Dedifferentiated amniotic fluid mesenchymal stem cell (primary cell): Measurements from ENCODE around the gene RAB22A.
A peak's percentile ranks its signal among the peaks of the same experiment; 100 is the strongest.

Source experiments
- DNase-seq: peaks from one replicate; pipeline ENCODE4 v3.0.0-alpha.2; 2016; ENCODE audit errors: extremely low spot score

Gene RAB22A, protein sequence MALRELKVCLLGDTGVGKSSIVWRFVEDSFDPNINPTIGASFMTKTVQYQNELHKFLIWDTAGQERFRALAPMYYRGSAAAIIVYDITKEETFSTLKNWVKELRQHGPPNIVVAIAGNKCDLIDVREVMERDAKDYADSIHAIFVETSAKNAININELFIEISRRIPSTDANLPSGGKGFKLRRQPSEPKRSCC

DNA sequence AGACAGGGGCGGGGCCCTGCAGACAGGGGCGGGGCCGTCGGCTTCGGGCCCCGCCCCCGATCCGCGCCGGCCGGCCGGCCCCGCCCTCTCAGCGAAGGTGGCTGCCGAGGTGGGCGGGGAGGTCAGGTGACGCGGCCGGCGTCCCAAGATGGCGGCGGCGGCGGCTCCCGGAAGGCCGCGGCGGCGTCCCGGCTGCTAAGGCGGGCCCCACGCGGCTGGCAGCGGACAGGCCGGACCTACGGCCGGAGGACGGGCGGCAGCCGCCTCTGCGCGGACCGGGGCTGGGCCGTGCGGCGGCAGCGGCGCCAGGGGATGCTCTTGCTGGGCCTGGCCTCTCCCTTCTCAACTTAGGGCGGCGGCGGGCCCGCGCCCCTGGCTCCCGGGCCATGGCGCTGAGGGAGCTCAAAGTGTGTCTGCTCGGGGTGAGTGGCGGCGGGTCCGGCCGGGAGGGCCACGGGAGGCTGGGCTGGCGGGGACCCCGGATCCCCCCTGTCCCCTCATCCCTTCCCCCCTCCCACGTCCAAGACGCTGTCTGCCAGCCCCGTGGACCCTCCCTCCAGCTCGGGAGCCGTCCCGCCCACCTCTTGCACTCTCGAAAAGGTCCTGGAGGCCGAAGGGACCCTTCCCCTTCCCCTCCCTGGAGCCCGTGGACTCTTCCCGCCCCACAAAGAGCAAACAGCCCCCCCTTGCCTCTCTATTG lies at the start of gene RAB22A:
TSS of gene RAB22A (plus strand) at position 125 of the 700 bp plus-strand sequence. CDS start at position 387, 262 bp downstream.
- DNase-seq = peak; percentile 76

DNA sequence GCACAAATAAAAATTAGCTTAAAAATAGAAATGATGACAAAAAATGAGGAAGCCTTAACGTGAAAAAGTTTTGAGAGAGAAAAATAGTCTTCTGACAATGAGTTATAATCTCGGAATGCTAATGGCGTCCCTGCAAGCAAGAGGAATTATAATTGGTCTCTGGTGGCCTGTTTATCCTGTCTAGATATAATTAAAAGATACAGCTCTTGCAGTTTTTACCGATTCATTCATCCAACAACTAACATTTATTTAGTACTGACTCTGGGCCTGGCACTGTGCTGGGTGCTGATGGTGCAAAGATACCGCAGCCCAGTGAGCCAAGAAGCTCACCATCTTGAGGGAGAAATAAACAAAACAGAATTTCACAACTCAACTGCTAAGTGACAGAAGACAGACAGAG lies 49.5 kb upstream of the RAB22A start:
- DNase-seq = no peak

DNA sequence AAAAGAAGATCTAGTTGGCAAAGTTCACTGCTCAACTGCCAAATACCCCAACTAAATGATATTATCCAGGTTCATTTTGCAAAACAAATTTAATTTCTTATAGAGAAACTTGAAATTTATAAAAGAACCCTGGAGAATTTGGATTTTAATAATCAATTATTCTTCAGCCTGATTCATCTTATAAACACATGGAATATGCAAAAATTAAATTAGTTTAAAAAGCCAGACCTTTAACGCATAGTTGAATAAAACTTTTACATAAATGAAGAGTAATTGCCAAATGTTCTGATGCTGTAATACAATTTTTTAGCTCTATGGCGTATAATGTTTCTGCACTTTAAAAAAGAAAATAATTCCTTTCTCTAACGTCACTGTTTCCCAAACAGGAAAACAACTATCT lies 47.9 kb upstream of the RAB22A start:
- DNase-seq = no peak

- no peak for DNase-seq
Observed at GRCh38 chr20:58264271-58264670, 45.2 kb upstream of the RAB22A start.

DNA sequence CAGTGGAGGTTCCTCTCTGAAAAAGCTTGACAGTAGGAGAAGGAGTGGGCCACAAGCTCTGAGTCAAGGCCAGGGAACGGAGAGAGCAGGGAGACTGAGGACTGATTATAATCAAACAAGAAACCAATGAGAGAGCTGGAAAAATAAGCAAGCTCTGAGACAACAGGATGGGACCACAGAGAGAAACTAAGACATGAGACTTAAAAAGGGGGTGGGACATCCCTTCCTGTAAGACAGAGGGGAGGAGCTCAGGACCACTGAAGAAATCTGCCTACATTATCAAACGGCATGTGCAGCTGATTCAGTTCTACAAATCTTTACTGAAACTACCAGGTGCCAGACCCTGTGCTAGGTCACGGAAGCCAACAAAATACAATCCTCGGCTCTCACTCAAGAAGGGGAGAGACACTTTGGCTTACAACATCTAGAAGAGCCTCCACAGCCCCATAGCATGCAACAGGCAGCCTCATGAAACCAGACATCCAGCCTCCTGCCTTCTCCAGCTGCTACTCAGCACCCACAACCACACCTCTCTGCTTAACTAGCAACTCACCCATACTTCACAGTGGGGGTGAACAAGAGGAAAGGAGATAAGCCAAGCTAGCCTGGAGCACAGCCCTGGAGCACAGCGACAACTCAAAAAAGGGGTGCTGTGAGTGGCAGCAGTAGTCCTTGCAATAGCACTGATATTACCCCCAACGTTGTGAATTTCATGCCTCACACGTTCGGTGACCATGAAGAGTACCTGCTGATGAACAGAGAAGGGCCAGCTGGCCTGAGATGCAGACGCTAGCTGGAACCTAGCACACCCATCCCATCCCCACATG lies 41.9 kb upstream of the RAB22A start:
- no peak for DNase-seq

GRCh38 chr20:58268421-58268821 lies 41.1 kb upstream of the RAB22A start:
- no peak for DNase-seq

GRCh38 chr20:58268936-58269619 lies 40.4 kb upstream of the RAB22A start:
- no peak for DNase-seq

DNA sequence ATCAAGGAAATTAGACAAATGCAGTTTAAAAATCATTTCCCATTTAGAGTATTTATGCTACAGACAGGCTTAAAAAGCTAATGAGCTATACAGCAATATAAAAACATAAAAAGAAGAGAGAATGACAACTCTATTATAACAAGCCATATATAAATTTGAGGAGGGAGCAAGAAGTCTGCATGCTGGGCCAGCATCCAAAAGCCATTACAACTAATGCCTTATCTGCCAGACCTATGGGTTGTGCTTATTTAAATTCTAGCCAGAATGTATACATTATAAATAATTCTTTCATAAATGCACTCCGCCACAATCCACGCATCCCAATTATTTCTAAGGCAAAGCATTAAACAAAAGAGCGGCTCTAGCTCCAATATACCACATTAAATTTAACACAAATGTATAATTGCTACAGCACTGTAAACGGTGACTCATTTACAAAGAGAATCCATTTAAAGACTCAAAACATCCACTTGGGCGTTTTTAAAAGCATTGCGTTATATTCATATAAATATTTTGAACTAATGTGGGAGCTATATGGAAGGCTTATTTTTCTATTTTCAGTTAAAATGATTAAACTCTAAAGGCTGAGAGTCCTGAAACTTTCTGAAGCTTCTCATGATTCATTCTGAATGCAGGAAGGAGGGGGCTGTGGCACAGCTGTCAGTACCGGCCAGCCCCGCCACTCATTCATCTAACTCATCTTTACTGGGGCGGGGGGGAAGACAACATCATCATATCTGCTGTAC lies 37.7 kb upstream of the RAB22A start:
- DNase-seq = no peak

GRCh38 chr20:58274384-58274783 lies 35.1 kb upstream of the RAB22A start:
- DNase-seq = no peak

- no peak for DNase-seq
Observed at GRCh38 chr20:58277107-58277506, 32.4 kb upstream of the RAB22A start.

- no peak for DNase-seq
Observed at GRCh38 chr20:58277578-58278472, 31.7 kb upstream of the RAB22A start.

GRCh38 chr20:58286729-58287128 lies 22.8 kb upstream of the RAB22A start:
- no peak for DNase-seq

- no peak for DNase-seq
Observed at GRCh38 chr20:58287638-58288037, 21.9 kb upstream of the RAB22A start.

GRCh38 chr20:58289143-58289542 lies 20.4 kb upstream of the RAB22A start:
- DNase-seq = no peak

DNA sequence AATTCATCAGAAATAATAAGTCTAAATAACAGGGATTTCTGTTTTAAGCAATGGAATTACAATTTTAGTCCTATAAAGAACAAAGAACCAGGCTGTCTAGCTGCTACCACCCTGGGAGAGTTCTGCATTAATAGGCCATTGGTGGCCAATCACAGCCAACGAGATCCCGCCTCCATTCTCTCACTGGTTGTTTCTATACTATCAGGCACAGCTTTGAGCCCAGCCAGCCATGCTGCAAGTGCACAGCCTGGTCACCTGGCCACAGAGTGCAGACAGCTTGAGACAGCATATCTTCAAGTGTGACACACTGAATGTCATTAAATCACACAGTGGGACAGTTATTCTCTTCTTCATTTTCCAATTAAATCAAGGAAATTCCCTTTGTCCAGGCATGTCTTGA lies 16.1 kb upstream of the RAB22A start:
- DNase-seq = no peak

- no peak for DNase-seq
Observed at GRCh38 chr20:58294497-58295455, 14.7 kb upstream of the RAB22A start.

DNA sequence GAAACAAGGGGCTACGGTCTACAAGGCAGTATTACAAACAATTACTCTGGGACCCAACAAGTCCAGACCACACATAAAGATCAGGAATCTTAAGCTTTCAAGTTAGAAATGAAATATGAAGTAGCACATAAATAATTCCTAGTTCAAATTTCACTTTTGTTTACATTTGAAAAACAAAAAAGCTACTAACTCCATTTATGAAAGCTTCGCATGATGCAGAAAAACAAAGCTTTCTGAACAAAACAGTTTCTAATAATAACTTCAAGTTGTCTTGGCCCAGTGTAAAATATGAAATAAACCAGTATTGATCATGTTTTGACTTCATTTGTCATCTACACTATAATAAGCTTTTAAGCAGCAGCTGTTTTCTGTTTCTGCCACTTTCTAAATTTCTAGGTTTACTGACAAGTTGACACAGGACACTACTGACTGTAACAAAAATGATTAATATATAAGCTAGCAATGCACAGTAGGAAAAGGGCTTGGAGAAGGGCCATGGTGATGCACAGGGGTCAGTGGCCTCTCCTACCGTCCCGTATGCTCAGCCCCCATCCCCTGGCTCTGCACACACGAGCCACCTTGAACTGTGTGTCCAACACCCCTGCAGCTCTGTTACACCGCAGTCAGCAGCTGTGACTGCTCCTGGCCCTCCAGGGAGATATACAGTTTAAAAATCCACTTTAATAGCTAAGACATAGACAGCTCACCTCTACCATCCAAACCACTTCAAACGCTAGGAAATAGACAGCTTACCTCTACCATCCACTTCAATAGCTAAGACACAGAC lies 13.3 kb upstream of the RAB22A start:
- no peak for DNase-seq

DNA sequence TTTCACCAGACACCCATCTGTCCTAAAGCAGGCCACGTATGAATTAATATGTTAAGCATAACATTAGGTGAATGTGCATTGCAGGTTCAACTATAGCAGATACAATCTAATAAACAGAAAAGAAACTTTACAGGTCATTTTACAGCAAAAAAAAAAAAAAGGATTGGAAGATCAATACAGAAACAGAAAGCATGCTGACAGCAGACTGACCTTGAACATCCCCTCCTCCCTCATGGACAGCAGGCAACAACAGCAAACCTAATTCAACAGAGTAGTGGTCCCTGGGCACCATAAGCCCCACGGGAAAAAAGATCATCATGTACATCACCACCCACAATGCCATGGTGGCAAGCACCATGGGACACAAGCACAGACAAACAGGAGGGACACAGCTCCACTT lies 12.1 kb upstream of the RAB22A start:
- DNase-seq = no peak
